ENCODE results near the gene P2RX2.

P2RX2 gene

DNA sequence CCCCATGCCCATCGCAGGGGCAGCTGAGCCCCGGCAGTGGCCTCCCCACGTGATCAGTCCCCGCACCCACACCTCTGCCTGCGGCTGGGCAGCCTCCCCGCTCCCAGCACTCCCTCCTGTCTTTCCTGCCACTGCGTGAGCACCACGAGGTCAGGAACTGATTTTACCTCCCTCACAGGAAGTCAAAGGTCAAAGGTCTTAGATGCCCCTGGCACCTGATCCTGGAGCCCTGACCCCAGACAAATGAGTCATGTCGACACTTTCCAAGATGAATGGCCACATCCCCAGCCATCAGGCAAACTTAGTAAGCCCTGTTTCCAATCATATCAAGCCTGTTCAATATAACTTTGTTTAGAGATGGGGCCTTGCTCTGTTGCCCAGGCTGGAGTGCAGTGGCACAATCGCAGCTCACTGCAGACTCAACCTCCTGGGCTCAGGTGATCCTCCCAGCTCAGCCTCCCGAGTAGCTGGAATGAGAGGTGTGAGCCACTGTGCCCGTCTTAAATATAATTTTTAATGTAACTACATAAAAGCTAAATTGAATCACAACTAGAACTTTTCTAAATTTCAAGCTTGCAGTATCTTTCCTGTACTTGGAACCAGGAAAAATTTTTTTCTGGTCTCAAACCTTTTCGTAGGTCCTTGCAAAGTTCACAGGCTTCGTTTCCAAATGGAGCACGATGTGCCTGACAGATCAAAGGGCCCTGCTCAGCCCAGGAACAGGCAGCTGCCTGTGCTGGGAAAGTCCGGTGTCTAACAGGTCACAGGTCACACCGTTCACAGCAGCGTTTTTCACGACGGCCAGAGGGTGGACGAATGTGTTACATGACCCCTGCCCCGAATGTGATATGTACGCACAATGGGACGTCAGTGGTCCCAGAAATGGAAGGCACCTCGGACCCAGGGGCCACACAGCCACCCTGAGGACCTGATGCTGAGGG is 10.1 kb upstream of the P2RX2 start:
- H3K4me3 ChIP-seq (ENCODE audit: low read length), result no peak overlapping the region
- no peaks in the 10 kb centered on the region for H3K36me3 ChIP-seq (ENCODE audit: control insufficient read depth, low read length)
- no peaks in the 10 kb centered on the region for H3K9me3 ChIP-seq (ENCODE audit: control insufficient read depth, insufficient read depth, low read length)
- H3K27ac ChIP-seq (ENCODE audit: low read depth, low read length), result no peak overlapping the region
- no peak for TF ChIP-seq EZH2phosphoT487 (IDR thresholded peaks at IDR 0.05; ENCODE audit: borderline replicate concordance, low read length)
- no peak for TF ChIP-seq CTCF (IDR thresholded peaks at IDR 0.05; ENCODE audit: low read depth, low read length, poor library complexity, severe bottlenecking)
- H3K4me1 ChIP-seq (ENCODE audit: control insufficient read depth, low read length), result no peaks in the 10 kb centered on the region
- no peaks in the 10 kb centered on the region for H3K79me2 ChIP-seq (ENCODE audit: control insufficient read depth, low read length)
- no peak overlapping the region for H3K4me2 ChIP-seq (ENCODE audit: low read length)
- H3K9me2 ChIP-seq (replicated peaks; ENCODE audit: control insufficient read depth, low read length), result no peaks in the 10 kb centered on the region
- no peaks in the 10 kb centered on the region for H4K20me1 ChIP-seq (ENCODE audit: control insufficient read depth, insufficient read depth, low read depth, low read length)
- no peaks in the 10 kb centered on the region for H3F3A ChIP-seq (ENCODE audit: control insufficient read depth, insufficient read depth)
- 0 out of 2 replicates have a peak, but pooled peaks cover 3% of the 10 kb centered on the region for H3K27me3 ChIP-seq (ENCODE audit: control insufficient read depth, low read length)

DNA sequence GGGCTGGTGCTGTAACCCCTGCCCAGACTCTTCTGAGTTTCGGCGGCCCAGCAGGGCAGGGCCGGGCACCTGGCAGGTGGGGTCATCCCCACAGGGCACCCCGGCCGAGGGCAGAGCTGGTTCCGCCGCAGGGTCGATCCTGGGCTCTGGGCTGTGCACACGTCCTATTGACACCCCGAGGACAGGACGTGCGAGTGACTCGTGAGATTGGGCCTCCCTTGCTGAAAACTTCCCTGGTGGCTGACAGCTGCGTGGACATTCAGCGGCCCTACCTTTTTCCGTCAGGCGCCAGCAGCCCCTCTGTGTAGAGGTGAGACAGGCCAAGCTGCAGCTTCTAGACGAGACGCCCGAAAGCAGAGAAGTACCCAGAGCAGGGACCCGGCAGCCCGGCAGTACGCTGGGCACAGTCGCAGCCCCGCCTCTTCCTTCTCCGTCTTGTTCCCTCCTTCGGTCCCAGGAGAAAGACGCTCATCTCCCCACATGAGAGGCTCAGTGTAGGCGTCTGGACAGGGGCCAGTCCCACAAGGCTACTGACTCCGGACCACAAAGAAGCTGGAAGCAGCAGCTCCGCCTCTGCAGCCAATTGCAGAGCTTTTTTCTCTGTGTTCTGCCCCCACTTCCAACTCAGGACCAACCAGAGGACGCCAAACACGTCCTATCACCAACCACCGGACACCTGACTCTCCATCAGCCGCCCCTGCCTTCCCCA is 8.4 kb upstream of the P2RX2 start, which contains the start of gene LRCOL1:
LRCOL1 (minus strand) TSS at position 532 of the 709 bp plus-strand sequence. CDS start 4,331 bp downstream, outside the sequence.
- Histone ChIP-seq H3K4me3 (ENCODE audit: low read length) (no peak within 1 kb of the TSS), H3K4me2 (ENCODE audit: low read length) (no peak within 1 kb of the TSS), H3K9me3 (ENCODE audit: control insufficient read depth, insufficient read depth, low read length) (no peaks in the 10 kb centered on the region), H3K9me2 (replicated peaks; ENCODE audit: control insufficient read depth, low read length) (no peaks in the 10 kb centered on the region), H3K27me3 (ENCODE audit: control insufficient read depth, low read length) (0 out of 2 replicates have a peak, but pooled peaks cover 3% of the 10 kb centered on the region), H3K27ac (ENCODE audit: low read depth, low read length) (no peak within 1 kb of the TSS), H3K4me1 (ENCODE audit: control insufficient read depth, low read length) (peaks cover 3% of the 10 kb centered on the region; the same call in 1 of the 2 replicates), H4K20me1 (ENCODE audit: control insufficient read depth, insufficient read depth, low read depth, low read length) (no peaks in the 10 kb centered on the region), H3K79me2 (ENCODE audit: control insufficient read depth, low read length) (no peaks in the 10 kb centered on the region), H3F3A (ENCODE audit: control insufficient read depth, insufficient read depth) (no peaks in the 10 kb centered on the region), H3K36me3 (ENCODE audit: control insufficient read depth, low read length) (no peaks in the 10 kb centered on the region)
- TF ChIP-seq EZH2phosphoT487 (IDR thresholded peaks at IDR 0.05; ENCODE audit: borderline replicate concordance, low read length) (no peak), CTCF (IDR thresholded peaks at IDR 0.05; ENCODE audit: low read depth, low read length, poor library complexity, severe bottlenecking) (no peak)

GRCh38 chr12:132610866-132611602 is 7.5 kb upstream of the P2RX2 start:
- Histone ChIP-seq H3K9me3 (ENCODE audit: control insufficient read depth, insufficient read depth, low read length) (peaks cover 4% of the 10 kb centered on the region; the same call in 1 of the 2 replicates), H3K36me3 (ENCODE audit: control insufficient read depth, low read length) (no peaks in the 10 kb centered on the region), H3K79me2 (ENCODE audit: control insufficient read depth, low read length) (no peaks in the 10 kb centered on the region), H3K4me3 (ENCODE audit: low read length) (no peak overlapping the region), H4K20me1 (ENCODE audit: control insufficient read depth, insufficient read depth, low read depth, low read length) (no peaks in the 10 kb centered on the region), H3F3A (ENCODE audit: control insufficient read depth, insufficient read depth) (no peaks in the 10 kb centered on the region), H3K4me1 (ENCODE audit: control insufficient read depth, low read length) (peaks cover 3% of the 10 kb centered on the region; the same call in 1 of the 2 replicates), H3K9me2 (replicated peaks; ENCODE audit: control insufficient read depth, low read length) (no peaks in the 10 kb centered on the region), H3K27ac (ENCODE audit: low read depth, low read length) (no peak overlapping the region), H3K4me2 (ENCODE audit: low read length) (no peak overlapping the region), H3K27me3 (ENCODE audit: control insufficient read depth, low read length) (0 out of 2 replicates have a peak, but pooled peaks cover 3% of the 10 kb centered on the region)
- TF ChIP-seq EZH2phosphoT487 (IDR thresholded peaks at IDR 0.05; ENCODE audit: borderline replicate concordance, low read length) (no peak), CTCF (IDR thresholded peaks at IDR 0.05; ENCODE audit: low read depth, low read length, poor library complexity, severe bottlenecking) (no peak)
